ENCODE measurements around the gene CDK10.

CDK10 gene

GRCh38 chr16:89716916-89717687 is 30.6 kb downstream of the CDK10 start:
- DNase-seq: no peak

- no peak for DNase-seq
Measured at GRCh38 chr16:89717688-89718505, 31.4 kb downstream of the CDK10 start.

- DNase-seq: no peak
Measured at GRCh38 chr16:89720551-89720812, 34.0 kb downstream of the CDK10 start.

GRCh38 chr16:89720813-89721545 is 34.5 kb downstream of the CDK10 start, which contains the start of the genes VPS9D1 and ZNF276:
Gene VPS9D1 (minus strand): TSS chr16:89720898. CDS start chr16:89720861, 37 bp downstream.
Gene ZNF276 (plus strand): TSS chr16:89721537. CDS start chr16:89721641, 104 bp downstream.
- DNase-seq: peak; percentile 86

- peak; percentile 93 for DNase-seq
Measured at GRCh38 chr16:89721546-89722391, 35.3 kb downstream of the CDK10 start.

GRCh38 chr16:89722392-89723278 is 36.1 kb downstream of the CDK10 start:
- peak; percentile 80 for DNase-seq

GRCh38 chr16:89723279-89724250 is 37.1 kb downstream of the CDK10 start:
- peak; percentile 88 for DNase-seq

GRCh38 chr16:89727406-89728120 is 41.1 kb downstream of the CDK10 start:
- DNase-seq: no peak

- no peak for DNase-seq
Measured at GRCh38 chr16:89729293-89729692, 42.8 kb downstream of the CDK10 start.

- DNase-seq: no peak
Measured at GRCh38 chr16:89729863-89730593, 43.5 kb downstream of the CDK10 start.

- no peak for DNase-seq
Measured at GRCh38 chr16:89730610-89731234, 44.2 kb downstream of the CDK10 start.

- DNase-seq: no peak
Measured at GRCh38 chr16:89732142-89732917, 45.8 kb downstream of the CDK10 start.

GRCh38 chr16:89732918-89733242 is 46.4 kb downstream of the CDK10 start:
- no peak for DNase-seq

- DNase-seq: no peak
Measured at GRCh38 chr16:89733322-89733721, 46.8 kb downstream of the CDK10 start.

- no peak for DNase-seq
Measured at GRCh38 chr16:89733792-89734191, 47.3 kb downstream of the CDK10 start.

GRCh38 chr16:89736554-89736953 is 50.1 kb downstream of the CDK10 start:
- DNase-seq: no peak

- peak; percentile 66 for DNase-seq
Measured at GRCh38 chr16:89737341-89738071, 51.0 kb downstream of the CDK10 start.
